ENCODE results near the gene FUT1. TPM values are rescaled to one million over a fixed set of nuclear protein-coding genes. Genes with fewer than 3 reads are reported as not detected.

The FUT1 gene
- total and polyA plus RNA-seq, 7 experiments from 2014 or later, result 0.17 TPM; not detected in 6

GRCh38 chr19:48784527-48784926, 32.1 kb upstream of the FUT1 start:
- intact Hi-C loops (cut with micrococcal nuclease), result no loop called here

DNA sequence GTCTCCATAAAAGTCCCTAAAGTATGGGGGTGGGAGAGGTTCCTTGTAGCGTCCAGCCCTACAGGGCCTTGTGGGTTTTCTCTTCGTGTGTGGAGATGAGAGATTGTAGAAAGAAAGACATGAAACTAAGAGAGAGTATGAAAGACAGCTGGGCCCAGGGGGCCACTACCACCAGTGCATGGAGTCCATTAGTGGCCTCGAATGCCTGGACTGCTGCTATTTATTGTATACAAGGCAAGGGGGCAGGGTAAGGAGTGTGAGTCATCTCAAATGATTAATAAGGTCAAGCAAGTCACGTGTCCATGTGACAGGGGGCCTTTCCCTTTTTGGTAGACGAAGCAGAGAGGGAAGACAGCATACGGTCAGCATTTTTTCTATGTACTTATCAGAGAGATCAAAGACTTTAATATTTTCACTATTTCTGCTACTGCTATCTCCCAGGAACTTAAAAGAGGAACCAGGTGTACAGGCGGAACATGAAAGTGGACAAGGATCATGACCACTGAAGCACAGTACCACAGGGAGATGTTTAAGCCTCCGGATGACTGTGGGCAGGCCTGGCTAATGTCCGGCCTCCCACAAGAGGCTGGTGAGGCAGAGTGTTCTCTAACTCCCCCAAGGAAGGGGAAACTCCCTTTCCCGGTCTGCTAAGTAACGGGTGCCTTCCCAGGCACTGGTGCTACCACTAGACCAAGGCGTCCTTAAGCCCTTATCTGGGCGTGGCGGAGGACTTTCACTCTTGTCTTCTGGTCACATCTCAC, 28.4 kb upstream of the FUT1 start:
- Histone ChIP-seq H3K36me3 (ENCODE audit: control insufficient read depth in 2 of 3, insufficient read depth in 3 of 3, low read length in 3 of 3) (no peaks in the 10 kb centered on the region), H3K27me3 (ENCODE audit: control insufficient read depth in 2 of 2, insufficient read depth in 2 of 2, low read length in 2 of 2) (no peaks in the 10 kb centered on the region), H3K9me3 (ENCODE audit: control insufficient read depth in 2 of 3, low read length in 3 of 3) (no peaks in the 10 kb centered on the region), H3K4me1 (ENCODE audit: control insufficient read depth in 2 of 2, insufficient read depth in 2 of 2, low read length in 2 of 2) (no peaks in the 10 kb centered on the region), H3K4me3 (ENCODE audit: low read length) (no peak overlapping the region), H3K27ac (ENCODE audit: low read depth, low read length) (no peak overlapping the region)
- DNase-seq (no peak), ATAC-seq (peak; percentile 43)
- Mint-ChIP-seq H3K27ac (no peak overlapping the region), H3K9me3 (no peaks in the 10 kb centered on the region), H3K4me1 (peaks cover 0 to 4% (median 3%) of the 10 kb centered on the region in 7 donors), H3K36me3 (no peaks in the 10 kb centered on the region), H3K27me3 (peaks cover 0 to 7% (median 4%) of the 10 kb centered on the region in 5 donors), H3K4me3 (no peak overlapping the region)
- ChIA-PET CTCF (no interaction called here), POLR2A (no interaction called here)
- intact Hi-C loops (cut with micrococcal nuclease), result no loop called here

More at GRCh38 chr19:48784527-48784926, 32.1 kb upstream of the FUT1 start:
- CTCF ChIA-PET, result interaction anchor here (2.0 kb wide), 1 partner anchor 58 kb away, joined by 14 read pairs; no protein-coding TSS in a partner anchor
- H3K9me3 Mint-ChIP-seq, result no peaks in the 10 kb centered on the region
- ATAC-seq (no peak), DNase-seq (no peak)
- Histone ChIP-seq H3K27ac (ENCODE audit: low read depth, low read length) (no peak overlapping the region), H3K36me3 (ENCODE audit: control insufficient read depth in 2 of 3, insufficient read depth in 3 of 3, low read length in 3 of 3) (no peaks in the 10 kb centered on the region), H3K9me3 (ENCODE audit: control insufficient read depth in 2 of 3, low read length in 3 of 3) (no peaks in the 10 kb centered on the region), H3K4me3 (ENCODE audit: low read length) (no peak overlapping the region), H3K27me3 (ENCODE audit: control insufficient read depth in 2 of 2, insufficient read depth in 2 of 2, low read length in 2 of 2) (no peaks in the 10 kb centered on the region), H3K4me1 (ENCODE audit: control insufficient read depth in 2 of 2, insufficient read depth in 2 of 2, low read length in 2 of 2) (no peaks in the 10 kb centered on the region)
- no peak overlapping the region for H3K27ac Mint-ChIP-seq
- no peaks in the 10 kb centered on the region for H3K36me3 Mint-ChIP-seq
- peaks cover 0 to 5% (median 3%) of the 10 kb centered on the region in 7 donors for H3K4me1 Mint-ChIP-seq
- POLR2A ChIA-PET, result no interaction called here
- no peak overlapping the region for H3K4me3 Mint-ChIP-seq
- H3K27me3 Mint-ChIP-seq, result peaks cover 0 to 6% (median 4%) of the 10 kb centered on the region in 5 donors

DNA sequence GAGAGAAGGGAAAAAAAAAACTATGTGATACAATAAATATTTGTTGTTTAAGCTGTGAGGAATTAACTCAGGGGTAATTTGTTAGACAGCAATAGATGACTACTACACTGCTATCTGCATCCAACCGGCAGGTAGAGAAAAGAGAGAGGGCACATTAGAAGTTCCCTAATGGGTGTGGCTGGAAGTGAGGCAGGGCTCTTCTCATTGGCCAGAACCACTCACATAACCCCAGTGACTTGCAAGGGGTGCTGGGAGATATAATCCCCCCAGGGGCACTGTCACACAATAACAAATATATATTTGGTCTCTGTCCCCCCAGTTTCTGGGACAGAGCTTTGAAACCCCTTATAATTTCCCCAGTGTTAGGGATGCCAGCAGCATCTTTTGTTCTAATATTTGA, 27.2 kb upstream of the FUT1 start:
- Mint-ChIP-seq H3K4me3 (no peak overlapping the region), H3K27me3 (peaks cover 0 to 6% (median 4%) of the 10 kb centered on the region in 5 donors), H3K36me3 (no peaks in the 10 kb centered on the region), H3K9me3 (no peaks in the 10 kb centered on the region), H3K27ac (no peak overlapping the region), H3K4me1 (peaks cover 0 to 4% (median 3%) of the 10 kb centered on the region in 7 donors)
- intact Hi-C loops (cut with micrococcal nuclease), result no loop called here
- Histone ChIP-seq H3K4me1 (ENCODE audit: control insufficient read depth in 2 of 2, insufficient read depth in 2 of 2, low read length in 2 of 2) (no peaks in the 10 kb centered on the region), H3K9me3 (ENCODE audit: control insufficient read depth in 2 of 3, low read length in 3 of 3) (no peaks in the 10 kb centered on the region), H3K4me3 (ENCODE audit: low read length) (no peak overlapping the region), H3K36me3 (ENCODE audit: control insufficient read depth in 2 of 3, insufficient read depth in 3 of 3, low read length in 3 of 3) (no peaks in the 10 kb centered on the region), H3K27ac (ENCODE audit: low read depth, low read length) (no peak overlapping the region), H3K27me3 (ENCODE audit: control insufficient read depth in 2 of 2, insufficient read depth in 2 of 2, low read length in 2 of 2) (no peaks in the 10 kb centered on the region)
- ATAC-seq (no peak), DNase-seq (no peak)
- ChIA-PET CTCF (interaction anchor here (0.7 to 1.7 kb wide), 2 partner anchors 8 to 708 kb away, joined by 3 to 11 read pairs; no protein-coding TSS in a partner anchor), POLR2A (no interaction called here)

DNA sequence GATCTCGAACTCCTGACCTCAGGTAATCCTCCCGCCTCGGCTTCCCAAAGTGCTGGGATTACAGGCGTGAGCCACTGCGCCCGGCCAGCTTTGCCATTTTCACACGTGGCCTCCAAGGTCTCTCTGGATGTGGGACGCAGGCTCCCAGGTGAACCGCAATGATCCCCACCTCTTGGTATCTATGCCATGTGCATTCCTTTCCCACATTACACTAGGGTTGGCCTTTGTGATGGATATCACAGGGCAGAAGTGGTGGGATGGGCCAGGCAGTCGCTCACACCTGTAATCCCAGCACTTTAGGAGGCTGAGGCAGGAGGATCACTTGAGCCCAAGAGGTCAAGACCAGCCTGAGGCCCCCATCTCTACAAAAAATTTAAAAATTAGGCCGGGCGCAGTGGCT, 25.3 kb upstream of the FUT1 start:
- H3K9me3 Mint-ChIP-seq, result no peaks in the 10 kb centered on the region
- H3K4me3 Mint-ChIP-seq, result no peak overlapping the region
- Histone ChIP-seq H3K36me3 (ENCODE audit: control insufficient read depth in 2 of 3, insufficient read depth in 3 of 3, low read length in 3 of 3) (no peaks in the 10 kb centered on the region), H3K27ac (ENCODE audit: low read depth, low read length) (no peak overlapping the region), H3K27me3 (ENCODE audit: control insufficient read depth in 2 of 2, insufficient read depth in 2 of 2, low read length in 2 of 2) (no peaks in the 10 kb centered on the region), H3K4me3 (ENCODE audit: low read length) (no peak overlapping the region), H3K4me1 (ENCODE audit: control insufficient read depth in 2 of 2, insufficient read depth in 2 of 2, low read length in 2 of 2) (no peaks in the 10 kb centered on the region), H3K9me3 (ENCODE audit: control insufficient read depth in 2 of 3, low read length in 3 of 3) (no peaks in the 10 kb centered on the region)
- ChIA-PET CTCF (interaction anchor here (0.7 to 1.1 kb wide), 2 partner anchors 18 to 65 kb away, joined by 8 read pairs; no protein-coding TSS in a partner anchor), POLR2A (no interaction called here)
- no peak for ATAC-seq
- peaks cover 0 to 6% (median 4%) of the 10 kb centered on the region in 5 donors for H3K27me3 Mint-ChIP-seq
- no peaks in the 10 kb centered on the region for H3K36me3 Mint-ChIP-seq
- no peak overlapping the region for H3K27ac Mint-ChIP-seq
- no peak for DNase-seq
- intact Hi-C loops (cut with micrococcal nuclease), result no loop called here
- peaks cover 0 to 4% (median 3%) of the 10 kb centered on the region in 7 donors for H3K4me1 Mint-ChIP-seq

- DNase-seq (no peak), ATAC-seq (no peak)
- ChIA-PET CTCF (interaction anchor here (0.7 kb wide), 1 partner anchor 14 kb away, joined by 5 read pairs; no protein-coding TSS in a partner anchor), POLR2A (no interaction called here)
- no peak overlapping the region for H3K4me3 Mint-ChIP-seq
- Histone ChIP-seq H3K27ac (ENCODE audit: low read depth, low read length) (no peak overlapping the region), H3K36me3 (ENCODE audit: control insufficient read depth in 2 of 3, insufficient read depth in 3 of 3, low read length in 3 of 3) (no peaks in the 10 kb centered on the region), H3K4me3 (ENCODE audit: low read length) (no peak overlapping the region), H3K27me3 (ENCODE audit: control insufficient read depth in 2 of 2, insufficient read depth in 2 of 2, low read length in 2 of 2) (no peaks in the 10 kb centered on the region), H3K4me1 (ENCODE audit: control insufficient read depth in 2 of 2, insufficient read depth in 2 of 2, low read length in 2 of 2) (no peaks in the 10 kb centered on the region), H3K9me3 (ENCODE audit: control insufficient read depth in 2 of 3, low read length in 3 of 3) (no peaks in the 10 kb centered on the region)
- peaks cover 0 to 4% (median 0%) of the 10 kb centered on the region in 5 donors for H3K27me3 Mint-ChIP-seq
- intact Hi-C loops (cut with micrococcal nuclease), result no loop called here
- H3K4me1 Mint-ChIP-seq, result peaks cover 0 to 1% (median 0%) of the 10 kb centered on the region in 7 donors
- H3K27ac Mint-ChIP-seq, result no peak overlapping the region
- no peaks in the 10 kb centered on the region for H3K9me3 Mint-ChIP-seq
- no peaks in the 10 kb centered on the region for H3K36me3 Mint-ChIP-seq
Measured at GRCh38 chr19:48777139-48777538, 24.7 kb upstream of the FUT1 start.

- H3K9me3 ChIP-seq (ENCODE audit: control insufficient read depth in 2 of 3, low read length in 3 of 3), result no peaks in the 10 kb centered on the region
- no peaks in the 10 kb centered on the region for H3K9me3 Mint-ChIP-seq
- ChIA-PET POLR2A (interaction anchor here (0.8 kb wide), 1 partner anchor 155 kb away, joined by 4 read pairs; no protein-coding TSS in a partner anchor), CTCF (interaction anchor here (0.8 kb wide), 1 partner anchor 477 kb away, joined by 4 read pairs; no protein-coding TSS in a partner anchor)
- intact Hi-C loops (cut with micrococcal nuclease), result no loop called here
- ATAC-seq (no peak), DNase-seq (no peak)
- no peaks in the 10 kb centered on the region for H3K36me3 ChIP-seq (ENCODE audit: control insufficient read depth in 2 of 3, insufficient read depth in 3 of 3, low read length in 3 of 3)
- H3K4me1 Mint-ChIP-seq, result peaks cover 0 to 4% (median 0%) of the 10 kb centered on the region in 7 donors
- H3K4me3 ChIP-seq (ENCODE audit: low read length), result no peak overlapping the region
- H3K27ac Mint-ChIP-seq, result no peak overlapping the region
- no peak overlapping the region for H3K27ac ChIP-seq (ENCODE audit: low read depth, low read length)
- H3K4me3 Mint-ChIP-seq, result no peak overlapping the region
- no peaks in the 10 kb centered on the region for H3K36me3 Mint-ChIP-seq
- peaks cover 0 to 4% of the 10 kb centered on the region in 2 donors for H3K27me3 ChIP-seq (ENCODE audit: control insufficient read depth in 2 of 2, insufficient read depth in 2 of 2, low read length in 2 of 2)
- no peaks in the 10 kb centered on the region for H3K4me1 ChIP-seq (ENCODE audit: control insufficient read depth in 2 of 2, insufficient read depth in 2 of 2, low read length in 2 of 2)
- peaks cover 0 to 16% (median 13%) of the 10 kb centered on the region in 5 donors for H3K27me3 Mint-ChIP-seq
Measured at GRCh38 chr19:48772503-48772953, 20.1 kb upstream of the FUT1 start.

Data from naive thymus-derived CD4-positive, alpha-beta T cell (primary cell).